Measurements from ENCODE around the gene ARNT2. TPM values are rescaled to one million over a fixed set of nuclear protein-coding genes. Genes with fewer than 3 reads are reported as not detected.

Gene ARNT2
- polyA plus RNA-seq, 1 of the 3 experiments (the other 2 are of a cell fraction), result 17.0 TPM

DNA sequence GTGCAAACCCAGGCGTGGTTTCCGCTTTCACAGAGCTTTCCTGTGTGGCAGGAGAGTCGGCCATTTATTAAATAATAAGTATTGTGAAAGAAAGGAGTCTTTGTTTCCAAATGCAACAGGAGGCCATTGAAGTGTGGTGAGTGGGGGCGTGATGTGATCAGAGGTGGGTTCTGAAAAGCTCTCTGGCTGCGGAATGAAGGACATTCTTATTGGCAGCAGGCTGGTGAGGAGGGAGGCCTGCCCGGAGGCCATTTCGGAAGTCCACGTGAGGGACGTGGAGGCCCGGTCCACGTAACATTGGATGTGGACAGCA lies 11.1 kb downstream of the ARNT2 start (continued):
- TF ChIP-seq, protein P1, sequence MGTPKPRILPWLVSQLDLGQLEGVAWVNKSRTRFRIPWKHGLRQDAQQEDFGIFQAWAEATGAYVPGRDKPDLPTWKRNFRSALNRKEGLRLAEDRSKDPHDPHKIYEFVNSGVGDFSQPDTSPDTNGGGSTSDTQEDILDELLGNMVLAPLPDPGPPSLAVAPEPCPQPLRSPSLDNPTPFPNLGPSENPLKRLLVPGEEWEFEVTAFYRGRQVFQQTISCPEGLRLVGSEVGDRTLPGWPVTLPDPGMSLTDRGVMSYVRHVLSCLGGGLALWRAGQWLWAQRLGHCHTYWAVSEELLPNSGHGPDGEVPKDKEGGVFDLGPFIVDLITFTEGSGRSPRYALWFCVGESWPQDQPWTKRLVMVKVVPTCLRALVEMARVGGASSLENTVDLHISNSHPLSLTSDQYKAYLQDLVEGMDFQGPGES (IDR thresholded peaks at IDR 0.05; ENCODE audit: low read depth, low read length), result no peak
- no peak for TF ChIP-seq RAD21 (IDR thresholded peaks at IDR 0.05; ENCODE audit: low read length)
- no peak for TF ChIP-seq YY1 (IDR thresholded peaks at IDR 0.05; ENCODE audit: low read depth)
- no peak for TF ChIP-seq NFIC (IDR thresholded peaks at IDR 0.05; ENCODE audit: borderline replicate concordance)
- TF ChIP-seq NRF1 (IDR thresholded peaks at IDR 0.05; ENCODE audit: low read depth, low read length), result no peak
- TF ChIP-seq PBX3 (IDR thresholded peaks at IDR 0.05), result no peak
- no peak for TF ChIP-seq CHD2 (IDR thresholded peaks at IDR 0.05; ENCODE audit: low read length, partially characterized antibody)
- TF ChIP-seq, protein P2, sequence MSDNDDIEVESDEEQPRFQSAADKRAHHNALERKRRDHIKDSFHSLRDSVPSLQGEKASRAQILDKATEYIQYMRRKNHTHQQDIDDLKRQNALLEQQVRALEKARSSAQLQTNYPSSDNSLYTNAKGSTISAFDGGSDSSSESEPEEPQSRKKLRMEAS (IDR thresholded peaks at IDR 0.05; ENCODE audit: low read depth), result no peak

DNA sequence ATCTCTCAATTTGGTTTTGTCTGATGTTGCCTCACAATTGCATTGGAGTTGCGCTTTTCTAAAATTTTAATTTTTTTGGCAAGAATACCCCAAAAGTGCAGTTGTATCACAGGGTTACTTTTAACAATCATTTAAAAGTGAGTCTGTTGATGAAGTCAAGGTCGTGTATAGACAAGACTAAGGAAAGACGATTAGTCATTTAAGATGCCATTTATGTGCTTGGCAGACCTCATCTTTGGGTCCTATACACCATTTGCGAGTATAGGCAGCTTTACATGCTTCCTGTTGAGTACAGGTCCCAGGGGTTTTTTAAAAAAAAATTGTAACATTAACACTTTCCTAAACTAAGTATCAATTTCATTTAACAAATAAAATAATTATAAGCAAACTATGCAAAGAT lies 12.5 kb downstream of the ARNT2 start:
- Histone ChIP-seq H3K4me2 (no peak overlapping the region), H3K79me2 (ENCODE audit: insufficient read depth) (peaks cover 8% of the 10 kb centered on the region; the same call in 1 of the 2 replicates), H3K4me3 (ENCODE audit: low read depth in 2 of 2, low read length in 1 of 2) (no peak overlapping the region), H3K9me2 (no peaks in the 10 kb centered on the region), H3F3A (replicated peaks; ENCODE audit: insufficient read depth) (no peaks in the 10 kb centered on the region), H4K20me1 (ENCODE audit: insufficient read depth) (no peaks in the 10 kb centered on the region), H2AFZ (ENCODE audit: low read depth) (no peak overlapping the region), H3K4me1 (ENCODE audit: control insufficient read depth in 1 of 2, insufficient read depth in 2 of 2, low read depth in 1 of 2, low read length in 1 of 2) (peaks cover 0 to 9% of the 10 kb centered on the region in 2 experiments; a peak in 1 of 4 replicates), H3K36me3 (replicated peaks in 1 of 2; ENCODE audit: control insufficient read depth in 1 of 2, insufficient read depth in 2 of 2, low read length in 1 of 2) (no peaks in the 10 kb centered on the region), H3K27me3 (ENCODE audit: insufficient read depth) (no peaks in the 10 kb centered on the region), H3K9ac (no peak overlapping the region), H3K9me3 (no peaks in the 10 kb centered on the region), H3K27ac (ENCODE audit: low read depth in 2 of 2, low read length in 1 of 2) (no peak overlapping the region)
- ChIA-PET CTCF (interaction anchor here (0.7 to 0.9 kb wide), 2 partner anchors 10 to 117 kb away, joined by 3 read pairs; no protein-coding TSS in a partner anchor), POLR2A (no interaction called here)
- WGBS (ENCODE audit: low lambda C conversion rate), result 80% methylated on average over 4 of the region's 4 CpGs
- no peak for DNase-seq
- TF ChIP-seq NRF1 (IDR thresholded peaks at IDR 0.05; ENCODE audit: low read depth, low read length) (no peak), RAD21 (IDR thresholded peaks at IDR 0.05; ENCODE audit: low read length) (no peak), FOSL2 (IDR thresholded peaks at IDR 0.05; ENCODE audit: borderline replicate concordance, low read depth) (no peak), RFX5 (IDR thresholded peaks at IDR 0.05; ENCODE audit: low read length) (no peak)

- peak; percentile 45 for DNase-seq
- H3K79me2 ChIP-seq (ENCODE audit: insufficient read depth), result peaks cover 5% of the 10 kb centered on the region; the same call in 1 of the 2 replicates
- ChIA-PET POLR2A (no interaction called here), CTCF (interaction anchor here (0.6 to 2.7 kb wide), 21 partner anchors 8 to 529 kb away, joined by 3 to 9 read pairs (median 4); partner anchors contain the start of gene CEMIP)
- no peaks in the 10 kb centered on the region for H3K9me2 ChIP-seq
- no peaks in the 10 kb centered on the region for H3K9me3 ChIP-seq
- WGBS (ENCODE audit: low lambda C conversion rate), result 51% methylated on average over 10 of the region's 10 CpGs
- no peak overlapping the region for H3K4me3 ChIP-seq (ENCODE audit: low read depth in 2 of 2, low read length in 1 of 2)
- peak overlapping the region; percentile 26; the same call in 1 of the 2 replicates for H3K4me2 ChIP-seq
- no peak overlapping the region for H3K27ac ChIP-seq (ENCODE audit: low read depth in 2 of 2, low read length in 1 of 2)
- peaks cover 0 to 4% of the 10 kb centered on the region in 2 experiments; a peak in 2 of 4 replicates for H3K4me1 ChIP-seq (ENCODE audit: control insufficient read depth in 1 of 2, insufficient read depth in 2 of 2, low read depth in 1 of 2, low read length in 1 of 2)
- TF ChIP-seq TAF1 (IDR thresholded peaks at IDR 0.05; ENCODE audit: borderline replicate concordance, low read depth, low read length), result no peak
- no peak for TF ChIP-seq NFIC (IDR thresholded peaks at IDR 0.05; ENCODE audit: borderline replicate concordance)
- peak; percentile 56 for TF ChIP-seq RAD21 (IDR thresholded peaks at IDR 0.05; ENCODE audit: low read length)
- peak; percentile 69 for TF ChIP-seq CTCF (IDR thresholded peaks at IDR 0.05)
- peak; percentile 41 for TF ChIP-seq SMC3 (IDR thresholded peaks at IDR 0.05; ENCODE audit: low read depth, low read length)
- no peaks in the 10 kb centered on the region for H3K27me3 ChIP-seq (ENCODE audit: insufficient read depth)
- no peaks in the 10 kb centered on the region for H3K36me3 ChIP-seq (replicated peaks in 1 of 2; ENCODE audit: control insufficient read depth in 1 of 2, insufficient read depth in 2 of 2, low read length in 1 of 2)
- no peaks in the 10 kb centered on the region for H4K20me1 ChIP-seq (ENCODE audit: insufficient read depth)
- H2AFZ ChIP-seq (ENCODE audit: low read depth), result no peak overlapping the region
- H3F3A ChIP-seq (replicated peaks; ENCODE audit: insufficient read depth), result no peaks in the 10 kb centered on the region
- no peak overlapping the region for H3K9ac ChIP-seq
Observed at GRCh38 chr15:80418892-80419537, 14.8 kb downstream of the ARNT2 start.
